Measurements from ENCODE around the gene ITGB5.
"Not testable (repeated sequence)": the region's sequence is repeated elsewhere in the genome, so short reads cannot be mapped to it uniquely, and the experiment has no call there.

Gene ITGB5

GRCh38 chr3:124832782-124833709, 54.1 kb downstream of the ITGB5 start:
- DNase-seq: peak in 1 of 2 experiments; percentile 32

- DNase-seq: no peak
Measured at GRCh38 chr3:124831628-124832199, 55.5 kb downstream of the ITGB5 start.

- DNase-seq: no peak
Measured at GRCh38 chr3:124829819-124830554, 57.2 kb downstream of the ITGB5 start.

- no peak for DNase-seq
Measured at GRCh38 chr3:124829178-124829818, 57.9 kb downstream of the ITGB5 start.

GRCh38 chr3:124827476-124828206, 59.5 kb downstream of the ITGB5 start:
- not testable (repeated sequence) for DNase-seq

- no peak for DNase-seq
Measured at GRCh38 chr3:124826703-124827102, 60.5 kb downstream of the ITGB5 start.

- DNase-seq: no peak
Measured at GRCh38 chr3:124824286-124824915, 62.8 kb downstream of the ITGB5 start.

- DNase-seq: no peak
Measured at GRCh38 chr3:124823648-124824047, 63.5 kb downstream of the ITGB5 start.

GRCh38 chr3:124823206-124823605, 64.0 kb downstream of the ITGB5 start:
- DNase-seq: no peak

GRCh38 chr3:124821356-124821755, 65.8 kb downstream of the ITGB5 start:
- no peak for DNase-seq

- no peak for DNase-seq
Measured at GRCh38 chr3:124818398-124819091, 68.6 kb downstream of the ITGB5 start.

- DNase-seq: no peak
Measured at GRCh38 chr3:124817079-124817478, 70.1 kb downstream of the ITGB5 start.

- no peak for DNase-seq
Measured at GRCh38 chr3:124816206-124816605, 71.0 kb downstream of the ITGB5 start.

- DNase-seq: no peak
Measured at GRCh38 chr3:124815781-124816180, 71.4 kb downstream of the ITGB5 start.

- no peak for DNase-seq
Measured at GRCh38 chr3:124814620-124815421, 72.3 kb downstream of the ITGB5 start.

- DNase-seq: no peak
Measured at GRCh38 chr3:124813541-124813940, 73.6 kb downstream of the ITGB5 start.

GRCh38 chr3:124812291-124813265, 74.6 kb downstream of the ITGB5 start:
- peak in 1 of 2 experiments; percentile 33 for DNase-seq

- DNase-seq: no peak
Measured at GRCh38 chr3:124811436-124811835, 75.7 kb downstream of the ITGB5 start.

GRCh38 chr3:124810970-124811369, 76.2 kb downstream of the ITGB5 start:
- DNase-seq: no peak

All from SW 1271 (cell line).